AG09319 (cell line): ENCODE results near the gene SLC51A.
"Not testable (repeated sequence)": the region's sequence is repeated elsewhere in the genome, so short reads cannot be mapped to it uniquely, and the experiment has no call there.

Experiments
- DNase-seq: peaks from one replicate; pipeline ENCODE4 v3.0.0-alpha.2; 2010; ENCODE audit warnings: low read depth; ENCODE audit errors: extremely low read depth
- TF ChIP-seq, protein P1 (sequence below): IDR thresholded peaks from 2 replicates; pipeline ENCODE4 v1.5.1; 2011; ENCODE audit warnings: low read depth, mild to moderate bottlenecking, inconsistent platforms, low read length, moderate library complexity

SLC51A gene

DNA sequence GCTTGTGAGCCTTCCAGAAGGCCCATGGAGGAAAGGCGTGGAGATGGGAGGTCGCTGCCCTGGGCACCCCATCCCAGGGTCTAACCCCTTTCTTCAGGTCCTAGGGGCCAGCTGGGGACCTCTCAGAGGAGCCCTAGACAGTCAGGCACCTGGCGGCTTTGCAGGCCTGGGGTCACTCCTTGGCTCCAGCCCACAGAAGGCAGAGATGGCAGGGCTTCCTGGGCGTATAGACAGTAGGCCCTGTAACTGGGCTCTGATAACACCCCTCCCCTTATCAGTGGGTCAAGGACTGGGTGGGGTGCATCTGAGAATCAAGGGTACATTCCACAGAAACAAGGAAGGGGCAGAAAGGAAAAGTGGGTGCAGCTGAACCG lies 21.8 kb upstream of the SLC51A start:
- DNase-seq: no peak
- TF ChIP-seq, protein P1, sequence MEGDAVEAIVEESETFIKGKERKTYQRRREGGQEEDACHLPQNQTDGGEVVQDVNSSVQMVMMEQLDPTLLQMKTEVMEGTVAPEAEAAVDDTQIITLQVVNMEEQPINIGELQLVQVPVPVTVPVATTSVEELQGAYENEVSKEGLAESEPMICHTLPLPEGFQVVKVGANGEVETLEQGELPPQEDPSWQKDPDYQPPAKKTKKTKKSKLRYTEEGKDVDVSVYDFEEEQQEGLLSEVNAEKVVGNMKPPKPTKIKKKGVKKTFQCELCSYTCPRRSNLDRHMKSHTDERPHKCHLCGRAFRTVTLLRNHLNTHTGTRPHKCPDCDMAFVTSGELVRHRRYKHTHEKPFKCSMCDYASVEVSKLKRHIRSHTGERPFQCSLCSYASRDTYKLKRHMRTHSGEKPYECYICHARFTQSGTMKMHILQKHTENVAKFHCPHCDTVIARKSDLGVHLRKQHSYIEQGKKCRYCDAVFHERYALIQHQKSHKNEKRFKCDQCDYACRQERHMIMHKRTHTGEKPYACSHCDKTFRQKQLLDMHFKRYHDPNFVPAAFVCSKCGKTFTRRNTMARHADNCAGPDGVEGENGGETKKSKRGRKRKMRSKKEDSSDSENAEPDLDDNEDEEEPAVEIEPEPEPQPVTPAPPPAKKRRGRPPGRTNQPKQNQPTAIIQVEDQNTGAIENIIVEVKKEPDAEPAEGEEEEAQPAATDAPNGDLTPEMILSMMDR: no peak

DNA sequence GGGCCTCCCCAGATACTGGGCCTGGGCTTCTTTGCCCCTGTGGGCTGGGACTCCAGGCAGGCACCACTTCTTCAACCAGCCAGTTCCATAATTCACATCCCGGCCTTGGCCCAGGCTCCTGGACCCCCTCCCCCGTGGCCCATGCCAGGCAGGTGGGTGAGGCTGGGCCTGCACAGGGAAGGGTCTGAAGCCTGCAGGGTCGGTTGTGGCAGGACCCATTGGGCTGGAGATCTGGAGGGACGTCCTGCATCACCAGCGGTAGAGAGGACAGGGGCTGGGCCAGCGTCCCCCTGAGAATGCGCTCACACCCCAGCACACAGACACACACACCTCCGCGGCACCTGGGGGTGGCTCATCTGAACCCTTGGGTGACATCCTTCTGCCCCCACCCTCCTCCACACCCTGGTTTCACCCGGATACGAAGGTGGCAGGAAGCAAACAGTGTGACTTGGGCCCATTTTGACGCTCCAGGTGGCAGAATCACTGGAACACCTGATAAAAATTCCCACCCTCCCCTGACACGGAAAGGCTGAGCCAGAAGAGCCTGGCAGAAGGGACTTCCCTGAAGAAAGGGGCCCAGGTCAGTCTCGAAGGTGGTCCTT lies 20.6 kb upstream of the SLC51A start:
- DNase-seq: no peak

DNA sequence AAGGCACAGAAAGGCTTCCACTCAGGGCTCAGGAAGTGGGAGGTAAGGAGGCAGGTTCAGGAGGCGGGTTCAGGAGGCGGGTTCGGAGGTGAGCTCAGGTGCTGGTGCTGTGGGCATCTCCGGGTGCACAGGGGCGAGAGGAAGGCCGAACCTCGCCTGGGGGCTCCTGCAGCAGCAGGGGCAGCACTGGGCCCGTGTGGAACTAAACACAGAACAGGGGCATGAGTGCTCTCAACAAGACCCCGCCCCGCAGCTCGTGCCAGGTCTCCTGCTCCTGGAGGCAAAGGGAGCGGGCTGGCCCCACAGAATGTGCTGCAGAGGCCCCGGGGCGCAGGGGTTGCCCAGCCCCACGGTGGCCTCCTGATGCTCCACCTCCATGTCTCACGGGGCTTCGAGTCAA lies 18.8 kb upstream of the SLC51A start:
- no peak for DNase-seq
- TF ChIP-seq, protein P1: no peak

More for the DNA sequence above, 20.6 kb upstream of the SLC51A start:
- TF ChIP-seq, protein P1: no peak

DNA sequence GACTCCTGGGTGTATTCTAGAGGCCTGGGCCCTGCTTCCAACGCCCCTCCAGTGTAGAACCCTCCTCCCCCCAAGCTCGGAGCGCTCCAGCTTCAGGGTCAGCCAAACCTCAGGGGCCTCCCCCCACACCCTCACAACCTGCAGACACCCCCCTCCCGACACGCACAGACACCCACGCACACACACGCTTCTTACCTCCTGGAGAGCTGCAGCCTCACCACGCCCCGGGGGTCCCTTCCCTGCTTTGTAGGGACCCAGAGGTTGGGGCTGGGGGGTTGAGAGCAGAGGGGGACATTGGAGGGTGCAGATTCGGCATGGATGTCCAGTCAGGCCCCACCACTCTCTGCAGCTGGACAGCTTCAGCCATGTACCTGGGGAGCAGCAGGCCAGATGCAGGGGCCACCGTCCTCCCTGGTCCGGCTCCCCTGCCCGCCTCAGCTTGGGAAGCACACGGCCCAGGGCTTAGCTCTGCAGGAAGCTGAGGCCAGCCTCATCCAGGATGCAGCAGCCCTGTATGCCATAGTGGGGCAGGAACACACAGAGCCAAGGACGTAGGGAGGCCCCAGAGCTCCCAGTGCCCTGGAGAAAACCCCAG lies 18.2 kb upstream of the SLC51A start:
- TF ChIP-seq, protein P1: no peak
- no peak for DNase-seq

DNA sequence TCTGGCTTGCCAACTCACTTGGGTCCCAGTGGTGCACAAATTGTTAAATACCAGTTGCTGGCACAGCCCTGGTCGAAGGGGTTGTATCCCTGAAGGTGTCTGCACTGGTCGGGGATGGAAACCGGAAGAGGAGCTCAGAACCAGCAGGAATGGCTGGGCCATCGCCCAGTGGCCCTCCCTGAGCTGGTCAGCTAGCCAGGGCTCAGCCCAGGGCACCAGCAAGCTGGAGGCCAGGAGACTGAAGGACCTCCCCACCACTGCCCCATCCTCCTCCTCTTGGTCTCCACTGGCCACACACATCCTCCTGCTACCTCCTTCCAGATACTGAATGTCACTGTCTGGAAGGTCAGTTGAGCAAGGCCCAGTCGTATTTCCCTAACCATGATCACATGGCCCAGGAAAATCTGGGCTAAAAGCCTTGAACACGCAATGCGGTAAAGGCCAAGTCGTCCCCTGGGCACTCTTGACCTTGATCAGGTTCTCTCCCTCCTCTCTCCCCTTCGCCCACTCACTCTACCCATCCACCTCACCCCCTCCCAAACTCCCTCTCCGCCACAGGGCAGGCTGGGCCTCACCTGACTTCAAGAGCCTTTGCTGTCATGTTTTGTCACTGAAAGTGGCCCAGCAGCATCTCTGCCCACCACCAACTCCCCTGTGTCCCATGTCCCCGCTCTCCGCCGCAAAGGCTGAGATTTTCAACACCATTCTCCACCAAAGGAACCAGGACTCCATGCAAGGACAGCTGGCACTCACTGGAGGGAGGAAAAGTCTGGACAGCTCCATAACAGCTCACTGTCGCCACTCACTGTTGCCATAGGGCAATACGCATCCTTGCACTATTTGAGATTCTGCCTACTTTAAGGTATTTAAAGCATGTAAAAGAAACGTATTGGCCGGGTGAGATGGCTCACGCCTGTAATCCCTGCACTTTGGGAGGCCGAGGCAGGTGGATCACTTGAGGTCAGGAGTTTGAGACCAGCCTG lies 17.3 kb upstream of the SLC51A start:
- TF ChIP-seq, protein P1: no peak
- DNase-seq: no peak

DNA sequence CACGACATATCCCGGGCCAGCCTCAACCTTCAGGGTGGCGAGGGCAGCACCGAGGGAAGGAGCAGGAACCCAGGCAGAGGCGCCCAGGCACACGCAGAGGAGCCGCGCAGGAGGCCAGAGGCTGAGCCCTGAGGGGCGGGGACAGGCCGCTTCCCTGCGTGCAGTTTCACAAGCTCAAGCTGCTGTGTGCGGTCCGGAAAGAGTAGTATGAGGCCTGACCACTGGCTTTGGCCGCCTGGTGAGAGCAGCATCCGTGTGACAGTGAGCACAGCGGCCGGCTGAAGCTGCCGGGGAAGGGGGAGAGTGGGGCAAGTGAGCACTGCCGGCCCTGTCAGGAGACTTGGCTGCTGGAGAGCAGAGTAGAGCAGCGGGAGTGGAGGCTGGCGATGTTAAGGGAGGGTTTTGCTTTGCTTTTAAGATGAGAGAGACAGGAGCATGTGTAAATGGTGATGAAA lies 13.8 kb upstream of the SLC51A start:
- DNase-seq: no peak
- TF ChIP-seq, protein P1: no peak

DNA sequence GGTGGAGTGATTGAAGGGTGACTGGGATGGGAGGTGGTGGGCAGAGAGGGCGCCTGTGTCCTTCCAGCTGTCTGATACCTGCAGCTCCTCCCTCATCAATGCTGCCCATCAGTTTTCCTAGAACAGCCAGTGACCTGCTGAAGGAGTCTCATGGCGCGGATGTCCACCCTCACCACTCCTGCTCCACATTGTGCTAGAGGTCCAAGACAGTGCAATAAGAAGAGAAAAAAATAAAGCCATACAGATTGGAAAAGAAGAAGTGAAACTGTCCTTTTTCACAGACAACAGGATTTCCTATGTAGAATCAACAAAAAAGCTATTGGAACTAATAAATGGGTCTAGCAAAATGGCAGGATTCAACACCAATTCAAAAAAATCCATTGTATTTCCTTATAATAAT lies 12.5 kb upstream of the SLC51A start:
- TF ChIP-seq, protein P1: no peak
- no peak for DNase-seq

DNA sequence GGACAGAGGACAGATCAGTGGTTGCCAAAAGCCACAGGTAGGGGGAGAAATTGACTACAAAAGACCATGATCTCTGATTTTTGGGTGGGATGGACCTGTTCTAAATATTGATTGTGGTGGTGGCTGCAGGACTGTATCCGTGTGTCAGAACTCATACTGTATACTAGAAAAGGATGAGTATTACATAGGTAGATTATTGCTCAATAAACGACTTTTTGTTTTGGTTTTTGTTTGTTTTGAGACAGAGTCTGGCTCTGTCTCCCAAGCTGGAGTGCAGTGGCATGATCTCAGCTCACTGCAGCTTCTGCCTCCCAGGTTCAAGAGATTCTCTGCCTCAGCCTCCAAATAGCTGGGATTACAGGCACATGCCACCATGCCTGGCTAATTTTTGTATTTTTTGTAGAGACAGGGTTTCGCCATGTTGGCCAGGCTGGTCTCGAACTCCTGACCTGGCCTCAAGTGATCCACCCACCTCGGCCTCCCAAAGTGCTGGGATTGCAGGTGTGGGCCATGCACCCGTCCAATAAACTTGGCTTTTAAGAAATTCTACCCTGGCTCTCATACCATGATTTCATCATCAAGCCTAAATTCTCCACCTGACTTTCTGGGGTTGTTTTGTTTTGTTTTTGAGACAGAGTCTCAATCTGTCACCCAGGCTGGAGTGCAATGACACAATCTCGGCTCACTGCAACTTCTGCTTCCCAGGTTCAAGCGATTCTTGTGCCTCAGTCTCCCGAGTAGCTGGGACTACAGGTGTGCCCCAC lies 10.7 kb upstream of the SLC51A start:
- not testable (repeated sequence) for DNase-seq
